ENCODE results near the gene PCBP1.

DNA sequence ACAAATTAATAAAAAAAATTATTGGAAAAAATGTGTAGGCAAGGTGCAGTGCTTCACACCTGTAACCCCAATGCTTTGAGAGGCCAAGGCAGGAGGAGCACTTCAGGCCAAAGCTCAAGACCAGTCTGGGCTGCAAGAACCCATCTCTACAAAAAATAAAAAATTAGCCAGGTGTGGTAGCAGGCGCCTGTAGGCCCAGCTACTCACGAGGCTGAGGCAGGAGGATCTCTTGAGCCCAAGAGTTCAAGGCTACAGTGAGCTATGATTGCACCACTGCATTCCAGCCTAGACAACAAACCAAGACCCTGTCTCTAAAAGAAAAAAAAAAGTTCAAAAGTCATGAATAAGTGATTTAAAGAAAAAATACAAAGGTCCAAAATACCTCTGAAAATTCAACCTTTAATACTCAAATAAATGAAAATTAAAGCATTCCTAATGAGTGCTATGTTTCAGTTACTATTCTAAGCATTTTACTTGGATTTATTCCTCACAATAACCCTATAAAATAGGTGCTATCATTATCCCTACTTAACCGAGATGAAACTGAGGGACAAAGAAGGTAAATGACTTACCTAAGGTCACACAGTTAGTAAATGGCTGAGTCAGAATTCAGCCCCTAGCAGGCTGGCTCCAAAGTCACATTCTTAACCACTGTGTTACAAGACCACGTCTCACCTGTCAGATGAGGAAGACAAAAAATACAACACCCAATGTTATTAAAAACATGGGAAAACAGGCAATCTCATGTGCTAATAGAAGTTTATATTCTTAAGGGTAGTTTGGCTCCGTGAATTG is 36.4 kb upstream of the PCBP1 start:
- TF ChIP-seq RAD21 (IDR thresholded peaks at IDR 0.05; ENCODE audit: low read length) = no peak
- TF ChIP-seq, protein P1, sequence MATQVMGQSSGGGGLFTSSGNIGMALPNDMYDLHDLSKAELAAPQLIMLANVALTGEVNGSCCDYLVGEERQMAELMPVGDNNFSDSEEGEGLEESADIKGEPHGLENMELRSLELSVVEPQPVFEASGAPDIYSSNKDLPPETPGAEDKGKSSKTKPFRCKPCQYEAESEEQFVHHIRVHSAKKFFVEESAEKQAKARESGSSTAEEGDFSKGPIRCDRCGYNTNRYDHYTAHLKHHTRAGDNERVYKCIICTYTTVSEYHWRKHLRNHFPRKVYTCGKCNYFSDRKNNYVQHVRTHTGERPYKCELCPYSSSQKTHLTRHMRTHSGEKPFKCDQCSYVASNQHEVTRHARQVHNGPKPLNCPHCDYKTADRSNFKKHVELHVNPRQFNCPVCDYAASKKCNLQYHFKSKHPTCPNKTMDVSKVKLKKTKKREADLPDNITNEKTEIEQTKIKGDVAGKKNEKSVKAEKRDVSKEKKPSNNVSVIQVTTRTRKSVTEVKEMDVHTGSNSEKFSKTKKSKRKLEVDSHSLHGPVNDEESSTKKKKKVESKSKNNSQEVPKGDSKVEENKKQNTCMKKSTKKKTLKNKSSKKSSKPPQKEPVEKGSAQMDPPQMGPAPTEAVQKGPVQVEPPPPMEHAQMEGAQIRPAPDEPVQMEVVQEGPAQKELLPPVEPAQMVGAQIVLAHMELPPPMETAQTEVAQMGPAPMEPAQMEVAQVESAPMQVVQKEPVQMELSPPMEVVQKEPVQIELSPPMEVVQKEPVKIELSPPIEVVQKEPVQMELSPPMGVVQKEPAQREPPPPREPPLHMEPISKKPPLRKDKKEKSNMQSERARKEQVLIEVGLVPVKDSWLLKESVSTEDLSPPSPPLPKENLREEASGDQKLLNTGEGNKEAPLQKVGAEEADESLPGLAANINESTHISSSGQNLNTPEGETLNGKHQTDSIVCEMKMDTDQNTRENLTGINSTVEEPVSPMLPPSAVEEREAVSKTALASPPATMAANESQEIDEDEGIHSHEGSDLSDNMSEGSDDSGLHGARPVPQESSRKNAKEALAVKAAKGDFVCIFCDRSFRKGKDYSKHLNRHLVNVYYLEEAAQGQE (IDR thresholded peaks at IDR 0.05; ENCODE audit: low read depth, low read length) = no peak
- TF ChIP-seq, protein P2, sequence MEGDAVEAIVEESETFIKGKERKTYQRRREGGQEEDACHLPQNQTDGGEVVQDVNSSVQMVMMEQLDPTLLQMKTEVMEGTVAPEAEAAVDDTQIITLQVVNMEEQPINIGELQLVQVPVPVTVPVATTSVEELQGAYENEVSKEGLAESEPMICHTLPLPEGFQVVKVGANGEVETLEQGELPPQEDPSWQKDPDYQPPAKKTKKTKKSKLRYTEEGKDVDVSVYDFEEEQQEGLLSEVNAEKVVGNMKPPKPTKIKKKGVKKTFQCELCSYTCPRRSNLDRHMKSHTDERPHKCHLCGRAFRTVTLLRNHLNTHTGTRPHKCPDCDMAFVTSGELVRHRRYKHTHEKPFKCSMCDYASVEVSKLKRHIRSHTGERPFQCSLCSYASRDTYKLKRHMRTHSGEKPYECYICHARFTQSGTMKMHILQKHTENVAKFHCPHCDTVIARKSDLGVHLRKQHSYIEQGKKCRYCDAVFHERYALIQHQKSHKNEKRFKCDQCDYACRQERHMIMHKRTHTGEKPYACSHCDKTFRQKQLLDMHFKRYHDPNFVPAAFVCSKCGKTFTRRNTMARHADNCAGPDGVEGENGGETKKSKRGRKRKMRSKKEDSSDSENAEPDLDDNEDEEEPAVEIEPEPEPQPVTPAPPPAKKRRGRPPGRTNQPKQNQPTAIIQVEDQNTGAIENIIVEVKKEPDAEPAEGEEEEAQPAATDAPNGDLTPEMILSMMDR (IDR thresholded peaks at IDR 0.05) = no peak
- no peak for TF ChIP-seq CHD2 (IDR thresholded peaks at IDR 0.05; ENCODE audit: low read length, partially characterized antibody)
- no peak for TF ChIP-seq POLR2AphosphoS5 (IDR thresholded peaks at IDR 0.05; ENCODE audit: low read depth, low read length)
- no peak for TF ChIP-seq EZH2phosphoT487 (IDR thresholded peaks at IDR 0.05; ENCODE audit: borderline replicate concordance, low read depth)
- no peak for TF ChIP-seq SIN3A (IDR thresholded peaks at IDR 0.05; ENCODE audit: borderline replicate concordance, low read depth, low read length)
- no peak for TF ChIP-seq SMC3 (IDR thresholded peaks at IDR 0.05; ENCODE audit: low read depth, low read length)
- TF ChIP-seq, protein P3, sequence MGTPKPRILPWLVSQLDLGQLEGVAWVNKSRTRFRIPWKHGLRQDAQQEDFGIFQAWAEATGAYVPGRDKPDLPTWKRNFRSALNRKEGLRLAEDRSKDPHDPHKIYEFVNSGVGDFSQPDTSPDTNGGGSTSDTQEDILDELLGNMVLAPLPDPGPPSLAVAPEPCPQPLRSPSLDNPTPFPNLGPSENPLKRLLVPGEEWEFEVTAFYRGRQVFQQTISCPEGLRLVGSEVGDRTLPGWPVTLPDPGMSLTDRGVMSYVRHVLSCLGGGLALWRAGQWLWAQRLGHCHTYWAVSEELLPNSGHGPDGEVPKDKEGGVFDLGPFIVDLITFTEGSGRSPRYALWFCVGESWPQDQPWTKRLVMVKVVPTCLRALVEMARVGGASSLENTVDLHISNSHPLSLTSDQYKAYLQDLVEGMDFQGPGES (IDR thresholded peaks at IDR 0.05; ENCODE audit: low read depth, low read length) = no peak
- no peak for TF ChIP-seq JUND (IDR thresholded peaks at IDR 0.05)
- no peak for TF ChIP-seq TCF12 (IDR thresholded peaks at IDR 0.05)
- TF ChIP-seq, protein P4, sequence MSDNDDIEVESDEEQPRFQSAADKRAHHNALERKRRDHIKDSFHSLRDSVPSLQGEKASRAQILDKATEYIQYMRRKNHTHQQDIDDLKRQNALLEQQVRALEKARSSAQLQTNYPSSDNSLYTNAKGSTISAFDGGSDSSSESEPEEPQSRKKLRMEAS (IDR thresholded peaks at IDR 0.05; ENCODE audit: low read depth) = no peak
- TF ChIP-seq GABPA (IDR thresholded peaks at IDR 0.05; ENCODE audit: low read depth) = no peak
